H9 (cell line): Measurements from ENCODE around the gene INSRR. TPM values are rescaled to one million over a fixed set of nuclear protein-coding genes. Genes with fewer than 3 reads are reported as not detected.

Experiments
- DNase-seq: peaks from one replicate; pipeline ENCODE4 v3.0.0-alpha.2; 2017
- H2AFZ ChIP-seq: one replicate; pipeline ENCODE4 v1.6.1; 2013; ENCODE audit warnings: mild to moderate bottlenecking, low read length, control low read depth, moderate library complexity
- H2AK5ac ChIP-seq: 2 replicates; pipeline ENCODE4 v1.6.1; 2013; ENCODE audit warnings: low read length, control low read depth, mixed read lengths; ENCODE audit not compliant: insufficient read length
- H2BK120ac ChIP-seq: one replicate; pipeline ENCODE4 v1.6.1; 2013; ENCODE audit warnings: low read depth, mild to moderate bottlenecking, low read length, control low read depth, inconsistent platforms; ENCODE audit not compliant: poor library complexity, severe bottlenecking
- H2BK12ac ChIP-seq: 2 replicates; pipeline ENCODE4 v1.6.1; 2013; ENCODE audit warnings: low read length, control low read depth, mixed read lengths, low read depth; ENCODE audit not compliant: insufficient read length
- H2BK15ac ChIP-seq: 2 replicates; pipeline ENCODE4 v1.6.1; 2013; ENCODE audit warnings: low read depth, low read length, control low read depth
- H2BK20ac ChIP-seq: one replicate; pipeline ENCODE4 v1.6.1; 2013; ENCODE audit warnings: low read depth, mild to moderate bottlenecking, low read length, control low read depth, inconsistent platforms; ENCODE audit not compliant: poor library complexity, severe bottlenecking
- H2BK5ac ChIP-seq: 2 replicates; pipeline ENCODE4 v1.6.1; 2013; ENCODE audit warnings: low read length, control low read depth, mixed read lengths; ENCODE audit not compliant: insufficient read length
- H3K14ac ChIP-seq: 2 replicates; pipeline ENCODE4 v1.6.1; 2013; ENCODE audit warnings: low read length, control low read depth; ENCODE audit not compliant: insufficient read depth
- H3K18ac ChIP-seq: 2 replicates; pipeline ENCODE4 v1.6.1; 2013; ENCODE audit warnings: low read depth, mild to moderate bottlenecking, mixed read lengths, low read length, control low read depth; ENCODE audit not compliant: insufficient read length
- H3K23ac ChIP-seq: 2 replicates; pipeline ENCODE4 v1.6.1; 2013; ENCODE audit warnings: low read length, control low read depth, mixed read lengths, low read depth; ENCODE audit not compliant: insufficient read length
- H3K23me2 ChIP-seq: 2 replicates; pipeline ENCODE4 v1.6.1; 2013; ENCODE audit warnings: low read depth, mild to moderate bottlenecking, mixed read lengths, low read length, control low read depth; ENCODE audit not compliant: insufficient read length, poor library complexity, severe bottlenecking
- H3K27ac ChIP-seq: 2 replicates; pipeline ENCODE4 v1.5.1; 2013; ENCODE audit warnings: low read length, control low read depth, mixed read lengths, low read depth; ENCODE audit not compliant: insufficient read length
- H3K27me3 ChIP-seq: 2 replicates; pipeline ENCODE4 v1.6.1; 2013; ENCODE audit warnings: low read length, control low read depth, inconsistent platforms; ENCODE audit not compliant: insufficient read depth
- H3K4ac ChIP-seq: 2 replicates; pipeline ENCODE4 v1.6.1; 2013; ENCODE audit warnings: low read depth, mild to moderate bottlenecking, control low read depth, inconsistent platforms, low read length, moderate library complexity
- H3K4me1 ChIP-seq: 2 replicates; pipeline ENCODE4 v1.6.1; 2013; ENCODE audit warnings: low read length, control low read depth, inconsistent platforms; ENCODE audit not compliant: insufficient read depth
- H3K4me2 ChIP-seq: 2 replicates; pipeline ENCODE4 v1.6.1; 2013; ENCODE audit warnings: low read length, control low read depth, mixed read lengths; ENCODE audit not compliant: insufficient read length, insufficient read depth
- H3K56ac ChIP-seq: 2 replicates; pipeline ENCODE4 v1.6.1; 2013; ENCODE audit warnings: low read depth, mild to moderate bottlenecking, mixed read lengths, low read length, control low read depth; ENCODE audit not compliant: insufficient read length
- H3K79me1 ChIP-seq: 2 replicates; pipeline ENCODE4 v1.6.1; 2013; ENCODE audit warnings: low read depth, mild to moderate bottlenecking, moderate library complexity, low read length, control low read depth, inconsistent platforms; ENCODE audit not compliant: insufficient read depth, poor library complexity, severe bottlenecking
- H3K79me2 ChIP-seq: 2 replicates; pipeline ENCODE4 v1.6.1; 2013; ENCODE audit warnings: low read length, control low read depth, inconsistent platforms; ENCODE audit not compliant: insufficient read depth
- H3K9ac ChIP-seq: 2 replicates; pipeline ENCODE4 v1.6.1; 2013; ENCODE audit warnings: low read length, control low read depth, mixed read lengths; ENCODE audit not compliant: insufficient read length; ENCODE audit errors: extremely low read depth
- H3K9me3 ChIP-seq: one replicate; pipeline ENCODE4 v1.6.1; 2013; ENCODE audit warnings: low read depth, low read length, inconsistent platforms; ENCODE audit not compliant: control insufficient read depth
- H3T11ph ChIP-seq: one replicate; pipeline ENCODE4 v1.6.1; 2013; ENCODE audit warnings: mild to moderate bottlenecking, low read length, control low read depth, inconsistent platforms
- H4K20me1 ChIP-seq: one replicate; pipeline ENCODE4 v1.6.1; 2013; ENCODE audit not compliant: control insufficient read depth, insufficient read length, insufficient read depth
- H4K5ac ChIP-seq: 2 replicates; pipeline ENCODE4 v1.6.1; 2013; ENCODE audit warnings: low read depth, mild to moderate bottlenecking, mixed read lengths, low read length, control low read depth; ENCODE audit not compliant: insufficient read length
- H4K8ac ChIP-seq: replicated peaks from 2 replicates; pipeline ENCODE4 v1.6.1; 2013; ENCODE audit warnings: low read length, control low read depth, mixed read lengths, low read depth; ENCODE audit not compliant: insufficient read length
- H4K91ac ChIP-seq: 2 replicates; pipeline ENCODE4 v1.6.1; 2013; ENCODE audit warnings: low read depth, mild to moderate bottlenecking, moderate library complexity, mixed read lengths, low read length, control low read depth; ENCODE audit not compliant: insufficient read length
- H3K27ac Mint-ChIP-seq, 3 experiments: 2 replicates in 2 of 3; 3 replicates in 1 of 3; pipeline ENCODE4 v1.8.0; 2020 to 2021; ENCODE audit warnings: mixed read lengths in 3 of 3, mild to moderate bottlenecking in 1 of 3, moderate library complexity in 1 of 3
- H3K27me3 Mint-ChIP-seq: 2 replicates; pipeline ENCODE4 v1.8.0; 2021; ENCODE audit warnings: low read depth, mild to moderate bottlenecking, moderate library complexity, mixed read lengths
- H3K36me3 Mint-ChIP-seq, 3 experiments: 2 replicates in 2 of 3; 3 replicates in 1 of 3; pipeline ENCODE4 v1.8.0; 2020 to 2021; ENCODE audit warnings: low read depth in 3 of 3, mixed read lengths in 3 of 3; ENCODE audit not compliant: insufficient read depth in 1 of 3
- H3K4me1 Mint-ChIP-seq, 2 experiments: 2 replicates each; pipeline ENCODE4 v1.8.0; 2020; ENCODE audit warnings: mixed read lengths in 2 of 2
- H3K4me3 Mint-ChIP-seq, 2 experiments: 2 replicates in 1 of 2; 3 replicates in 1 of 2; pipeline ENCODE4 v1.8.0; 2020 to 2021; ENCODE audit warnings: mild to moderate bottlenecking in 2 of 2, mixed read lengths in 2 of 2, moderate library complexity in 1 of 2
- H3K9me3 Mint-ChIP-seq, 2 experiments: 2 replicates in 1 of 2; 3 replicates in 1 of 2; pipeline ENCODE4 v1.8.0; 2020; ENCODE audit warnings: mild to moderate bottlenecking in 2 of 2, mixed read lengths in 2 of 2, moderate library complexity in 1 of 2
- WGBS: extraction: QIAGEN DNeasy Blood & Tissue Kit; methylation state at CpG from one replicate; pipeline ENCODE4 v1.1.7; 2013; ENCODE audit warnings: missing lambda C conversion rate, low lambda C conversion rate, mixed read lengths; ENCODE audit not compliant: insufficient read length; ENCODE audit errors: extremely low coverage; 5-methylcytosine and 5-hydroxymethylcytosine counted together
- total RNA-seq: library from RNA; stranded (reverse); gene quantifications from 2 replicates; pipeline ENCODE4 v1.2.1, GENCODE V29; 2021
- TF ChIP-seq, protein P1 (sequence below): fragments of 200-600 bp; sonication (generic); conservative IDR thresholded peaks from 3 replicates; pipeline ENCODE4 v1.8.0; 2021; ENCODE audit warnings: antibody characterized with exemption, mild to moderate bottlenecking

The INSRR gene
- total RNA-seq, 1 experiment from 2014 or later: not detected

DNA sequence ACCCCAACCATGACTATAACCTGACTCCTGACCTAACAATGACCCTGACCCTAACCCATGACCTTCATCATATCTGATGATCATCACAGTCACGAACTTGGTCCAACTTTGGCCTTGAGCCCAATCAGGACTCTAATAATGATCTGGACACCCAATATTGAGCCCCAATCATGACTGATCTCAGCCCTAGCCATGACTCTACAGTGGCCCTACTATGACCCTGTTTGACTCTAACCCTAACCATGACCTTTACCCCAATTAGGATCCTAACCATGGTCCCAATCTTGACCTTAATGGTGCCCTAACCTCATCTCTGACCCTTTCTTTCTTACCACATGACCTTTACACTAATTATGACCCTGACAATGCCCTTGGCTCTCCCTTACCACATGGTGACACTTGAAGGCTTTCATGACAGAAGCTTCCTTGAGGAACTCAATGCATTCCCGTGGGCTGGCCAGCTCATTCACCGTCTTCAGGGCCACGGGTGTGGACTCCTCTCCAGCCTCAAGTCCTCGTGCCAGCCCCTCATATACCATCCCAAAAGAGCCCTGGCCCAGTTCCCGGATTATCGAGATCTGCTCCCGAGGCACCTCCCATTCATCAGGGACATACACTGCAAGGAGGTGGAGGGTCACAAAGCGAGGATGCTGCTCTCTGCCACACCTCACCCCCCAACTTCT lies 16.2 kb downstream of the INSRR start:
- H3K18ac ChIP-seq: no peak overlapping the region
- no peak overlapping the region for H2AK5ac ChIP-seq
- H3K56ac ChIP-seq: no peak overlapping the region
- Mint-ChIP-seq H3K4me1 (peaks cover 11 to 35% of the 10 kb centered on the region in 2 experiments), H3K27me3 (peaks cover 87% of the 10 kb centered on the region), H3K4me3 (peak overlapping the region in 1 of 2 experiments; percentile 16; a peak in 2 of 5 replicates), H3K9me3 (no peaks in the 10 kb centered on the region; a peak in 1 of 5 replicates), H3K27ac (no peak overlapping the region), H3K36me3 (no peaks in the 10 kb centered on the region)
- no peak overlapping the region for H3T11ph ChIP-seq
- peaks cover 11% of the 10 kb centered on the region for H3K23me2 ChIP-seq
- H2AFZ ChIP-seq: no peak overlapping the region
- no peak overlapping the region for H3K4me2 ChIP-seq
- no peak overlapping the region for H4K5ac ChIP-seq
- H4K8ac ChIP-seq: no peak overlapping the region
- no peak overlapping the region for H4K91ac ChIP-seq
- H2BK15ac ChIP-seq: no peak overlapping the region
- no peak for DNase-seq
- no peak overlapping the region for H2BK20ac ChIP-seq
- H3K79me2 ChIP-seq: no peaks in the 10 kb centered on the region
- H2BK120ac ChIP-seq: no peak overlapping the region
- no peak overlapping the region for H3K14ac ChIP-seq
- H3K4ac ChIP-seq: no peak overlapping the region
- H4K20me1 ChIP-seq: no peaks in the 10 kb centered on the region
- no peaks in the 10 kb centered on the region for H3K4me1 ChIP-seq
- H3K9ac ChIP-seq: no peak overlapping the region
- H3K27ac ChIP-seq: no peak overlapping the region
- no peaks in the 10 kb centered on the region for H3K79me1 ChIP-seq
- WGBS: no CpG with 5 or more reads among the region's 9 CpGs
- TF ChIP-seq, protein P1, sequence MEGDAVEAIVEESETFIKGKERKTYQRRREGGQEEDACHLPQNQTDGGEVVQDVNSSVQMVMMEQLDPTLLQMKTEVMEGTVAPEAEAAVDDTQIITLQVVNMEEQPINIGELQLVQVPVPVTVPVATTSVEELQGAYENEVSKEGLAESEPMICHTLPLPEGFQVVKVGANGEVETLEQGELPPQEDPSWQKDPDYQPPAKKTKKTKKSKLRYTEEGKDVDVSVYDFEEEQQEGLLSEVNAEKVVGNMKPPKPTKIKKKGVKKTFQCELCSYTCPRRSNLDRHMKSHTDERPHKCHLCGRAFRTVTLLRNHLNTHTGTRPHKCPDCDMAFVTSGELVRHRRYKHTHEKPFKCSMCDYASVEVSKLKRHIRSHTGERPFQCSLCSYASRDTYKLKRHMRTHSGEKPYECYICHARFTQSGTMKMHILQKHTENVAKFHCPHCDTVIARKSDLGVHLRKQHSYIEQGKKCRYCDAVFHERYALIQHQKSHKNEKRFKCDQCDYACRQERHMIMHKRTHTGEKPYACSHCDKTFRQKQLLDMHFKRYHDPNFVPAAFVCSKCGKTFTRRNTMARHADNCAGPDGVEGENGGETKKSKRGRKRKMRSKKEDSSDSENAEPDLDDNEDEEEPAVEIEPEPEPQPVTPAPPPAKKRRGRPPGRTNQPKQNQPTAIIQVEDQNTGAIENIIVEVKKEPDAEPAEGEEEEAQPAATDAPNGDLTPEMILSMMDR: no peak
- H3K9me3 ChIP-seq: no peaks in the 10 kb centered on the region
- H2BK12ac ChIP-seq: no peak overlapping the region
- peaks cover 48% of the 10 kb centered on the region for H3K27me3 ChIP-seq
- no peak overlapping the region for H3K23ac ChIP-seq
- no peak overlapping the region for H2BK5ac ChIP-seq
